Measurements from ENCODE around the gene MITF. TPM values are rescaled to one million over a fixed set of nuclear protein-coding genes. Genes with fewer than 3 reads are reported as not detected.
A peak's percentile ranks its signal among the peaks of the same experiment; 100 is the strongest.

Gene MITF
- total RNA-seq, 1 donor from 2014 or later = 1.6 TPM

- FAIRE-seq (no peak), DNase-seq (ENCODE audit: low spot score in 2 of 2) (no peak)
Measured at GRCh38 chr3:69825446-69825845, 86.2 kb downstream of the MITF start.

GRCh38 chr3:69827127-69827526 is 87.9 kb downstream of the MITF start:
- no peak for FAIRE-seq
- DNase-seq (ENCODE audit: low spot score in 2 of 2) = no peak

- DNase-seq (ENCODE audit: low spot score in 2 of 2) (no peak), FAIRE-seq (no peak)
Measured at GRCh38 chr3:69828817-69829216, 89.6 kb downstream of the MITF start.

GRCh38 chr3:69830147-69830546 is 90.9 kb downstream of the MITF start:
- FAIRE-seq = no peak
- no peak for DNase-seq (ENCODE audit: low spot score in 2 of 2)

- FAIRE-seq = no peak
Measured at GRCh38 chr3:69831737-69832136, 92.5 kb downstream of the MITF start.

GRCh38 chr3:69833591-69833990 is 94.3 kb downstream of the MITF start:
- no peak for DNase-seq (ENCODE audit: low spot score in 2 of 2)
- no peak for FAIRE-seq

More at GRCh38 chr3:69831737-69832136, 92.5 kb downstream of the MITF start:
- no peak for DNase-seq (ENCODE audit: low spot score in 2 of 2)

GRCh38 chr3:69838217-69838616 is 99.0 kb downstream of the MITF start:
- DNase-seq (ENCODE audit: low spot score in 2 of 2) = no peak
- no peak for FAIRE-seq

- no peak for DNase-seq (ENCODE audit: low spot score in 2 of 2)
- FAIRE-seq = peak; percentile 61
Measured at GRCh38 chr3:69838696-69839515, 99.6 kb downstream of the MITF start.

- FAIRE-seq (no peak), DNase-seq (ENCODE audit: low spot score in 2 of 2) (no peak)
Measured at GRCh38 chr3:69842351-69842750, 103.1 kb downstream of the MITF start.

- DNase-seq (ENCODE audit: low spot score in 2 of 2) = no peak
- no peak for FAIRE-seq
Measured at GRCh38 chr3:69842789-69843188, 103.5 kb downstream of the MITF start.

- FAIRE-seq (no peak), DNase-seq (ENCODE audit: low spot score in 2 of 2) (no peak)
Measured at GRCh38 chr3:69844706-69845105, 105.4 kb downstream of the MITF start.

GRCh38 chr3:69847303-69847702 is 108.0 kb downstream of the MITF start:
- DNase-seq (ENCODE audit: low spot score in 2 of 2) = no peak
- FAIRE-seq = no peak

- no peak for DNase-seq (ENCODE audit: low spot score in 2 of 2)
- FAIRE-seq = no peak
Measured at GRCh38 chr3:69848113-69848512, 108.8 kb downstream of the MITF start.

GRCh38 chr3:69850849-69851248 is 111.6 kb downstream of the MITF start:
- DNase-seq (ENCODE audit: low spot score in 2 of 2) = no peak
- no peak for FAIRE-seq

GRCh38 chr3:69853027-69853426 is 113.8 kb downstream of the MITF start:
- no peak for DNase-seq (ENCODE audit: low spot score in 2 of 2)
- FAIRE-seq = no peak

GRCh38 chr3:69855436-69856162 is 116.3 kb downstream of the MITF start:
- DNase-seq (ENCODE audit: low spot score in 2 of 2) (peak; percentile 12 to 18), FAIRE-seq (no peak)

- DNase-seq (ENCODE audit: low spot score in 2 of 2) (no peak), FAIRE-seq (no peak)
Measured at GRCh38 chr3:69856965-69857705, 117.9 kb downstream of the MITF start.

GRCh38 chr3:69861556-69861955 is 122.3 kb downstream of the MITF start:
- no peak for DNase-seq (ENCODE audit: low spot score in 2 of 2)
- FAIRE-seq = no peak

GRCh38 chr3:69864141-69864540 is 124.9 kb downstream of the MITF start:
- DNase-seq (ENCODE audit: low spot score in 2 of 2) (no peak), FAIRE-seq (no peak)

- FAIRE-seq (no peak), DNase-seq (ENCODE audit: low spot score in 2 of 2) (no peak)
Measured at GRCh38 chr3:69864766-69865165, 125.5 kb downstream of the MITF start.
